ENCODE measurements around the gene ATF4. TPM values are rescaled to one million over a fixed set of nuclear protein-coding genes. Genes with fewer than 3 reads are reported as not detected.

The ATF4 gene
- total and polyA plus RNA-seq, 2 donors (not counting 3 experiments of a cell fraction or from before 2014, with no cell fraction given): 312 to 668 TPM

GRCh38 chr22:39565414-39565944 is 45.1 kb downstream of the ATF4 start:
- H3K4me1 ChIP-seq (ENCODE audit: control insufficient read depth, extremely low read depth, insufficient read depth, low read length): no peaks in the 10 kb centered on the region
- dilution Hi-C loops (cut with MboI; ENCODE audit: extremely low pct_ligation_motif_present, low sequenced_read_pairs): loop anchor here (25.0 kb wide), 1 partner anchor 447 kb away; no protein-coding TSS in a partner anchor
- POLR2A ChIA-PET: no interaction called here
- CTCF ChIA-PET: interaction anchor here (1.1 kb wide), 1 partner anchor 459 kb away, joined by 3 read pairs; no protein-coding TSS in a partner anchor
- H3K4me3 ChIP-seq (replicated peaks in 1 of 3; ENCODE audit: insufficient read depth in 1 of 3, low read depth in 1 of 3, low read length in 3 of 3): no peak overlapping the region
- no peak overlapping the region for H3K9ac ChIP-seq (replicated peaks; ENCODE audit: extremely low read depth, insufficient read depth, low read length)
- H2AFZ ChIP-seq (ENCODE audit: low read depth, low read length): no peak overlapping the region
- no peak for FAIRE-seq
- no peak overlapping the region for H3K4me2 ChIP-seq (ENCODE audit: insufficient read depth, low read length)
- no peaks in the 10 kb centered on the region for H3K9me1 ChIP-seq (replicated peaks; ENCODE audit: control insufficient read depth, extremely low read depth, insufficient read depth, low read length)
- DNase-seq (ENCODE audit: low read depth, low spot score): no peak
- no peak overlapping the region for H3K27ac ChIP-seq (ENCODE audit: insufficient read depth, low read depth, low read length)
- H3K9me3 ChIP-seq (replicated peaks; ENCODE audit: control insufficient read depth, insufficient read depth, low read length): no peaks in the 10 kb centered on the region
- intact Hi-C loops (cut with micrococcal nuclease): no loop called here
- TF ChIP-seq POLR2AphosphoS5 (IDR thresholded peaks at IDR 0.05; ENCODE audit: insufficient read depth, low read depth, low read length) (no peak), MYC (IDR thresholded peaks at IDR 0.05; ENCODE audit: low read depth, low read length) (no peak), EZH2 (IDR thresholded peaks at IDR 0.05; ENCODE audit: borderline replicate concordance, low read depth, low read length, severe bottlenecking) (no peak), JUN (IDR thresholded peaks at IDR 0.05; ENCODE audit: borderline replicate concordance, insufficient read depth, insufficient read length, low read depth) (no peak), FOS (IDR thresholded peaks at IDR 0.05; ENCODE audit: borderline replicate concordance, insufficient read depth, low read length) (no peak), GATA2 (IDR thresholded peaks at IDR 0.05; ENCODE audit: insufficient read depth, insufficient read length, low read depth, low read length) (no peak), POLR2A (IDR thresholded peaks at IDR 0.05; ENCODE audit: low read depth, low read length) (no peak)
- TF ChIP-seq, protein P1, sequence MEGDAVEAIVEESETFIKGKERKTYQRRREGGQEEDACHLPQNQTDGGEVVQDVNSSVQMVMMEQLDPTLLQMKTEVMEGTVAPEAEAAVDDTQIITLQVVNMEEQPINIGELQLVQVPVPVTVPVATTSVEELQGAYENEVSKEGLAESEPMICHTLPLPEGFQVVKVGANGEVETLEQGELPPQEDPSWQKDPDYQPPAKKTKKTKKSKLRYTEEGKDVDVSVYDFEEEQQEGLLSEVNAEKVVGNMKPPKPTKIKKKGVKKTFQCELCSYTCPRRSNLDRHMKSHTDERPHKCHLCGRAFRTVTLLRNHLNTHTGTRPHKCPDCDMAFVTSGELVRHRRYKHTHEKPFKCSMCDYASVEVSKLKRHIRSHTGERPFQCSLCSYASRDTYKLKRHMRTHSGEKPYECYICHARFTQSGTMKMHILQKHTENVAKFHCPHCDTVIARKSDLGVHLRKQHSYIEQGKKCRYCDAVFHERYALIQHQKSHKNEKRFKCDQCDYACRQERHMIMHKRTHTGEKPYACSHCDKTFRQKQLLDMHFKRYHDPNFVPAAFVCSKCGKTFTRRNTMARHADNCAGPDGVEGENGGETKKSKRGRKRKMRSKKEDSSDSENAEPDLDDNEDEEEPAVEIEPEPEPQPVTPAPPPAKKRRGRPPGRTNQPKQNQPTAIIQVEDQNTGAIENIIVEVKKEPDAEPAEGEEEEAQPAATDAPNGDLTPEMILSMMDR (IDR thresholded peaks at IDR 0.05; ENCODE audit: extremely low read depth in 1 of 2, insufficient read depth in 1 of 2, low read depth in 1 of 2, low read length in 2 of 2): no peak
- TF ChIP-seq, protein P2, sequence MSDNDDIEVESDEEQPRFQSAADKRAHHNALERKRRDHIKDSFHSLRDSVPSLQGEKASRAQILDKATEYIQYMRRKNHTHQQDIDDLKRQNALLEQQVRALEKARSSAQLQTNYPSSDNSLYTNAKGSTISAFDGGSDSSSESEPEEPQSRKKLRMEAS (IDR thresholded peaks at IDR 0.05; ENCODE audit: insufficient read depth, insufficient read length): no peak
- H3K79me2 ChIP-seq (ENCODE audit: control insufficient read depth, insufficient read depth, low read length): no peaks in the 10 kb centered on the region
- H3K27me3 ChIP-seq (ENCODE audit: control insufficient read depth in 2 of 2, insufficient read depth in 2 of 2, low read length in 2 of 2): no peaks in the 10 kb centered on the region
- no peaks in the 10 kb centered on the region for H3K36me3 ChIP-seq (ENCODE audit: control insufficient read depth in 2 of 2, extremely low read depth in 1 of 2, insufficient read depth in 2 of 2, low read length in 2 of 2)
- no TSS peak for BruUV-seq (replicated peaks)
- no peaks in the 10 kb centered on the region for H4K20me1 ChIP-seq (replicated peaks; ENCODE audit: control insufficient read depth, extremely low read depth, insufficient read depth, low read length)
